ENCODE results near the gene PPFIBP2.

Gene PPFIBP2

DNA sequence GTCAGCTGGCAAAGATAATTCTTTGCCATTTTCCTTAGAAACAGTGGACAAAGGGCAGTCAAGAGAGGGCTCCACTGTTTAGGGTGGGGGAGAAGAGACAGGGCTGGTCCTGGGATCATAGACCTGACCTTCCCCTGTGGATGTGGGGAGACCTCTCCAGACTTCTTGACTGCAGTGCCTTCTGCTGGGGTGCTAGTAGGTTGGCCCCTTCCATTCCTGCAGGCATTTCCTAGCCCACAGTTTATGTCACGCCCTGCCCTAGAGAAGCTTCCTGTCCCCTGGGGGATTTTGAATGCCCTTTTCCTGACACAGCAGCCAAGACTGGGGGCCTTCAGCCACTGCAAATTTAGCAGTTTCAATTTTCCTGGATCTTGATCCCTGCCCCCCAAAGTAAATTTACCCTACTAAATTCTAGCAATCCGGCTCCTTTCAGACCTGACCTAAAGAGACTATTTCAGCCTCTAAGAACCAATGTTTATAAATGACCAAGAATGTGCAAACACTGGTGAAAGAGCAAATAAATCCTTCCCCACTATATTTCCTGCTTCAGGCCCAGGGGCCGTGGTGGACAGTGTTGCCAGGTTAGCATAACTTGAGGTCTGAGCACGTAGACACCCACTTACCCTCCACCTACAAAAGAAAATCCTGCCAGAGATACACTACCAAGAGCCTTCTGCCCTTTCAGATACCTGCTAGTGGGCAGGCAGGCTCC is 58.4 kb downstream of the PPFIBP2 start:
- Histone ChIP-seq H2AFZ (ENCODE audit: low read length) (no peak overlapping the region), H3K4me3 (ENCODE audit: low read length) (no peak overlapping the region), H3K9me2 (replicated peaks; ENCODE audit: insufficient read depth, low read length) (no peaks in the 10 kb centered on the region), H3K27ac (ENCODE audit: low read length) (no peak overlapping the region), H4K20me1 (ENCODE audit: insufficient read depth, low read length) (no peaks in the 10 kb centered on the region), H3K27me3 (replicated peaks; ENCODE audit: insufficient read depth, low read length) (no peaks in the 10 kb centered on the region), H3K4me1 (ENCODE audit: low read length) (peaks cover 15% of the 10 kb centered on the region), H3K79me2 (ENCODE audit: low read length) (no peaks in the 10 kb centered on the region), H3K36me3 (replicated peaks; ENCODE audit: insufficient read depth, low read length) (no peaks in the 10 kb centered on the region), H3K9me3 (replicated peaks; ENCODE audit: insufficient read depth, low read length) (no peaks in the 10 kb centered on the region), H3K9ac (ENCODE audit: low read length) (no peak overlapping the region), H3K4me2 (ENCODE audit: low read depth, low read length) (no peak overlapping the region), H3F3A (ENCODE audit: insufficient read depth, low read length) (peaks cover 3% of the 10 kb centered on the region; the same call in 1 of the 2 replicates)
- DNase-seq: no peak
- TF ChIP-seq, protein P1, sequence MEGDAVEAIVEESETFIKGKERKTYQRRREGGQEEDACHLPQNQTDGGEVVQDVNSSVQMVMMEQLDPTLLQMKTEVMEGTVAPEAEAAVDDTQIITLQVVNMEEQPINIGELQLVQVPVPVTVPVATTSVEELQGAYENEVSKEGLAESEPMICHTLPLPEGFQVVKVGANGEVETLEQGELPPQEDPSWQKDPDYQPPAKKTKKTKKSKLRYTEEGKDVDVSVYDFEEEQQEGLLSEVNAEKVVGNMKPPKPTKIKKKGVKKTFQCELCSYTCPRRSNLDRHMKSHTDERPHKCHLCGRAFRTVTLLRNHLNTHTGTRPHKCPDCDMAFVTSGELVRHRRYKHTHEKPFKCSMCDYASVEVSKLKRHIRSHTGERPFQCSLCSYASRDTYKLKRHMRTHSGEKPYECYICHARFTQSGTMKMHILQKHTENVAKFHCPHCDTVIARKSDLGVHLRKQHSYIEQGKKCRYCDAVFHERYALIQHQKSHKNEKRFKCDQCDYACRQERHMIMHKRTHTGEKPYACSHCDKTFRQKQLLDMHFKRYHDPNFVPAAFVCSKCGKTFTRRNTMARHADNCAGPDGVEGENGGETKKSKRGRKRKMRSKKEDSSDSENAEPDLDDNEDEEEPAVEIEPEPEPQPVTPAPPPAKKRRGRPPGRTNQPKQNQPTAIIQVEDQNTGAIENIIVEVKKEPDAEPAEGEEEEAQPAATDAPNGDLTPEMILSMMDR (IDR thresholded peaks at IDR 0.05; ENCODE audit: low read length): no peak
- TF ChIP-seq EZH2phosphoT487 (IDR thresholded peaks at IDR 0.05; ENCODE audit: low read length) (no peak), EZH2 (optimal IDR thresholded peaks at IDR 0.05; ENCODE audit: low read depth, low read length) (no peak)

DNA sequence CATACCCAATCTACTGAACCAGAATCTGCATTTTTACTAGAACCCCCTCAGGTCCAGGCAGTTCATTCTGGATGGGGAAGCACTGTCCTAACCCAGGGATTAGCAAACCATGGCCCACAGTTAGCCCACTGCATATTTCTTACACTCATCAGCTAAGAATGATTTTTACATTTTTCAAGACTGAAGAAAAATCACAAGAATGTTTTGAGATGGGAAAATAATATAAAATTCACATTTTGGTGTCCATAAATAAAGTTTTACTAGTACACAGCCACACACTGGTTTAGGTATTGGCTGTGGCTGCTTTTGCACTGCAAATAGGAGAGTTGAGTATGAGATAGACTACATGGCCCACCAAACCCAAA is 59.4 kb downstream of the PPFIBP2 start:
- H3K4me1 ChIP-seq (ENCODE audit: low read length): peaks cover 21% of the 10 kb centered on the region
- no peak overlapping the region for H3K9ac ChIP-seq (ENCODE audit: low read length)
- no peaks in the 10 kb centered on the region for H3K36me3 ChIP-seq (replicated peaks; ENCODE audit: insufficient read depth, low read length)
- TF ChIP-seq EZH2phosphoT487 (IDR thresholded peaks at IDR 0.05; ENCODE audit: low read length): no peak
- no peak for TF ChIP-seq EZH2 (optimal IDR thresholded peaks at IDR 0.05; ENCODE audit: low read depth, low read length)
- H3K27me3 ChIP-seq (replicated peaks; ENCODE audit: insufficient read depth, low read length): no peaks in the 10 kb centered on the region
- H3K4me2 ChIP-seq (ENCODE audit: low read depth, low read length): no peak overlapping the region
- H3K27ac ChIP-seq (ENCODE audit: low read length): no peak overlapping the region
- H2AFZ ChIP-seq (ENCODE audit: low read length): no peak overlapping the region
- no peaks in the 10 kb centered on the region for H3K9me3 ChIP-seq (replicated peaks; ENCODE audit: insufficient read depth, low read length)
- H3K79me2 ChIP-seq (ENCODE audit: low read length): no peaks in the 10 kb centered on the region
- no peaks in the 10 kb centered on the region for H3K9me2 ChIP-seq (replicated peaks; ENCODE audit: insufficient read depth, low read length)
- no peaks in the 10 kb centered on the region for H4K20me1 ChIP-seq (ENCODE audit: insufficient read depth, low read length)
- no peak overlapping the region for H3K4me3 ChIP-seq (ENCODE audit: low read length)
- no peak for DNase-seq
- H3F3A ChIP-seq (ENCODE audit: insufficient read depth, low read length): peaks cover 11% of the 10 kb centered on the region

DNA sequence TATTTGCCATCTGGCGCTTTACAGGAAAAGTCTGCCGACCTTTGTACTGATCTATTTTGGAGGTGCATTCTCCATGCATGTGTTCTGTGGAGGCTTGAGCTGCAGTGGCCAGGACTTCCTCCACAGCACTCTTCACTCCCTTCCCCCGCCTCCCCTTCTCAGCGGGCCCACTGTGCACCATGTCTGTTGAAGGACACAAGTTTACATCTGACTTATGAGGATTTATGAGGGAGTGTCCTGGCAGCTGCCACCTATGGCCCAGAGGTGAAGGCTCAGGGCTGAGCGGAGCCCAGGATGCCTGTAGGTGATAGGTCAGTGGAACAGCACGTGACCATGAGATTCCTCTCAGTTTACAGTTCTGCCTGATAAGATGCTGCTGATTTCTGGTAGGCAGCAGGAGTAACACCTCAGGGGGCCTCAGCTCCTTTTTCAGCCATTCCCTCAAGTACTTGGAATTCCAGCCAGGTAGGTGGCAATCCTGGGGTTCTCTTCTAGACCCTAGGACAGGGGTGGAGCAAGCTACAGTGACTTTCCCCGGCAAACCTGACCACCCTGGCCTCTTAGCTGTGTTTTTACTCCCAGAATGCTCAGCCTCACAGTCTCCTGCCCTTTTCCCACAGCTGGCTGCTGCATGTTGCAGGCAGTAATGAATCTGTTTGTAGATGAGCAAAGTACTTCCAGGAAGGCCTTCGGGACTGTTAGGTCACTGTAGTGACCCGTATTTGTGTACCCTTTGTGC is 59.9 kb downstream of the PPFIBP2 start:
- no peaks in the 10 kb centered on the region for H3K9me3 ChIP-seq (replicated peaks; ENCODE audit: insufficient read depth, low read length)
- peaks cover 25% of the 10 kb centered on the region for H3K4me1 ChIP-seq (ENCODE audit: low read length)
- no peak for TF ChIP-seq EZH2 (optimal IDR thresholded peaks at IDR 0.05; ENCODE audit: low read depth, low read length)
- TF ChIP-seq, protein P1 (IDR thresholded peaks at IDR 0.05; ENCODE audit: low read length): no peak
- no peak for TF ChIP-seq EZH2phosphoT487 (IDR thresholded peaks at IDR 0.05; ENCODE audit: low read length)
- H3F3A ChIP-seq (ENCODE audit: insufficient read depth, low read length): peaks cover 16% of the 10 kb centered on the region
- no peak overlapping the region for H3K9ac ChIP-seq (ENCODE audit: low read length)
- H3K9me2 ChIP-seq (replicated peaks; ENCODE audit: insufficient read depth, low read length): no peaks in the 10 kb centered on the region
- no peak for DNase-seq
- no peak overlapping the region for H3K27ac ChIP-seq (ENCODE audit: low read length)
- H3K36me3 ChIP-seq (replicated peaks; ENCODE audit: insufficient read depth, low read length): no peaks in the 10 kb centered on the region
- H3K79me2 ChIP-seq (ENCODE audit: low read length): no peaks in the 10 kb centered on the region
- no peak overlapping the region for H3K4me3 ChIP-seq (ENCODE audit: low read length)
- no peaks in the 10 kb centered on the region for H3K27me3 ChIP-seq (replicated peaks; ENCODE audit: insufficient read depth, low read length)
- no peak overlapping the region for H3K4me2 ChIP-seq (ENCODE audit: low read depth, low read length)
- no peak overlapping the region for H2AFZ ChIP-seq (ENCODE audit: low read length)
- H4K20me1 ChIP-seq (ENCODE audit: insufficient read depth, low read length): no peaks in the 10 kb centered on the region
